ENCODE data around the gene CHGA.

DNA sequence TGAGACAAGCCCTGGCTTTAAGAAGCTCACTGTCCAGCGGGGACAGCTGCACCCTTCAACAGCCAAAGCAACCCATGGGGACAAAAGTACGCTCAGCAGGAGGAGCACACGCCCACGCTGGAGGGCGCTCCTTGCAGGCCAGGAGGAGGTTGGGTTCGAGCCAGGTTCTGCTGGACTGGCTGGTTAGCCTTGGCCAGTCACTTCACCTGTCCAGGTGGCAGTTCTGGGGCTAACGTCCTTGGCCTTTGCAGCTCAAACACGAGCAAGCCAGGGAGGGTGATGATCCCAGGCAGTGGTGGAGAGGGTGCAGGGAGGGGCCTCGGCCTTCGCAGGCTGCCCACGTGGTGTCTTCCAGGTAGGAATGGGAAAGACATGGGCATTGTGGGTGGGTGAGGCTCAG is 13.1 kb downstream of the CHGA start:
- TF ChIP-seq, protein P1, sequence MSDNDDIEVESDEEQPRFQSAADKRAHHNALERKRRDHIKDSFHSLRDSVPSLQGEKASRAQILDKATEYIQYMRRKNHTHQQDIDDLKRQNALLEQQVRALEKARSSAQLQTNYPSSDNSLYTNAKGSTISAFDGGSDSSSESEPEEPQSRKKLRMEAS (IDR thresholded peaks at IDR 0.05; ENCODE audit: low read depth, low read length) = no peak
- TF ChIP-seq, protein P2, sequence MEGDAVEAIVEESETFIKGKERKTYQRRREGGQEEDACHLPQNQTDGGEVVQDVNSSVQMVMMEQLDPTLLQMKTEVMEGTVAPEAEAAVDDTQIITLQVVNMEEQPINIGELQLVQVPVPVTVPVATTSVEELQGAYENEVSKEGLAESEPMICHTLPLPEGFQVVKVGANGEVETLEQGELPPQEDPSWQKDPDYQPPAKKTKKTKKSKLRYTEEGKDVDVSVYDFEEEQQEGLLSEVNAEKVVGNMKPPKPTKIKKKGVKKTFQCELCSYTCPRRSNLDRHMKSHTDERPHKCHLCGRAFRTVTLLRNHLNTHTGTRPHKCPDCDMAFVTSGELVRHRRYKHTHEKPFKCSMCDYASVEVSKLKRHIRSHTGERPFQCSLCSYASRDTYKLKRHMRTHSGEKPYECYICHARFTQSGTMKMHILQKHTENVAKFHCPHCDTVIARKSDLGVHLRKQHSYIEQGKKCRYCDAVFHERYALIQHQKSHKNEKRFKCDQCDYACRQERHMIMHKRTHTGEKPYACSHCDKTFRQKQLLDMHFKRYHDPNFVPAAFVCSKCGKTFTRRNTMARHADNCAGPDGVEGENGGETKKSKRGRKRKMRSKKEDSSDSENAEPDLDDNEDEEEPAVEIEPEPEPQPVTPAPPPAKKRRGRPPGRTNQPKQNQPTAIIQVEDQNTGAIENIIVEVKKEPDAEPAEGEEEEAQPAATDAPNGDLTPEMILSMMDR (IDR thresholded peaks at IDR 0.05; ENCODE audit: low read depth, low read length) = no peak
- no peak for TF ChIP-seq POLR2A (IDR thresholded peaks at IDR 0.05; ENCODE audit: extremely low read depth, insufficient read length)
